Limb (tissue), 2 donors: ENCODE results near the gene AOC3.
"Not testable (repeated sequence)": the region's sequence is repeated elsewhere in the genome, so short reads cannot be mapped to it uniquely, and the experiment has no call there.

Source experiments
- DNase-seq, 2 donors: peaks; one replicate each; pipeline ENCODE4 v3.0.0-alpha.2; 2016; ENCODE audit errors: extremely low spot score in 2 of 2

The AOC3 gene

GRCh38 chr17:42889809-42890208 is 38.8 kb downstream of the AOC3 start:
- DNase-seq = no peak

GRCh38 chr17:42891539-42892152 is 40.6 kb downstream of the AOC3 start:
- peak; percentile 6 to 39 for DNase-seq

DNA sequence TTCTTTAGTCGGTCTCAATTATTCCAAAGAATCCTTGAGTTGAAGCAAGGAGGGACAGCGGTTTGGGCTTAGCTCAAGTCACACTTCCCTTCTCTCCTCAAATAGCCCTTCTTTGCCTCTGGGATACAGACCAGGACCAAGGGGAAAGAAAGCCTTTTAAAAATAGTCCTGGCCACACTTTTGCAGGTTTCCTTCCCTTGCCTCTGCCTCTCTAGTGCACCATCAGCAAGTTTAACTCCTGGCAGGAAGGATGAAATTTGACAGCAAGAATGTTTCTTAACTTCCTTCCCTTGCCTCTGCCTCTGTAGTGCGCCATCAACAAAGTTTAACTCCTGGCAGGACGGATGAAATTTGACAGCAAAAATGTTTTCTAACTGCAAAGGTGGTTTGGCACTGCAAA is 42.4 kb downstream of the AOC3 start:
- DNase-seq = peak in 1 of 2 donors; percentile 12

GRCh38 chr17:42894283-42895184 is 43.5 kb downstream of the AOC3 start:
- DNase-seq = no peak

DNA sequence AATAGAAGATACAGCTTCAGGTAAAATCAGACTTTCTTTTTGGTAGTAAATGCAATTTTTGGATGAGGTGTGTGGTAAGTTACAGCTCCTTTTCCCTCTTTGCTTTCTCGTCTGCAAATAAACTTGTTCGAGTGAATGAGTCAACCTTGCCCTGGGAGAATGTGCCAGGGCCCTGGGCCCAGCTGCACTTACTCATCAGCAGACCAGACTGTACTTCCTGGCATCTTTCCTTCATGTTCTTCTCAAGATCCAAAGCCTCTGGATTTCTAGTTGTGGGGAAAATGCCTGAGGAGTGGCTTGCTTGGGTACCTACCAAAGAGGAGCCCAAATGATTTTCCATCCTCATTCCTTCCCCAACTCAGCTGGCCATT is 44.2 kb downstream of the AOC3 start:
- DNase-seq = no peak

DNA sequence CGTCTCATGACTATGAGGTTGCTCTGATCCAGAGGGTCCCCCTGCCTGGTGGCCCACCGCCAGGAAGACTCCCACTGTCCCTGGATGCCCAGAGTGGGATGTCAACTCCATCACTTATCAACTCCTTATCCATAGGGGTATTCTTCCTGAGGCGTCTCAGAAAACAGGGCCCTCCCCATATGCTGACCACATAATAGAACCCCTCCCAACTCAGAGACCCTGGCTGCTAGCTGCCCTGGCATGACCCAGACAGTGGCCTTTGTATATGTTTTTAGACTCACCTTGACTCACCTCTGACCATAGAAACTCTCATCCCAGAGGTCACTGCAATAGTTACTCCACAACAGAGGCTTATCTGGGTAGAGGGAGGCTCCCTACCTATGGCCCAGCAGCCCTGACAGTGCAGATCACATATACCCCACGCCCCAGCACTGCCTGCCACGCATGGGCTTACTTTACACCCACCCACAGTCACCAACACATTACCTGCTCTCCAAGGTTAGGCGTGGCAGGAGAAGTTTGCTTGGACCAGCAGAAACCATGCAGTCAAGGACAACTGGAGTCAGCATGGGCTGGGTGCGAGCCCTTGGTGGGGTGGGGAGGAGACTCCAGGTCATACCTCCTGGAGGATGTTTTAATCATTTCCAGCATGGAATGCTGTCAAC is 47.3 kb downstream of the AOC3 start:
- DNase-seq = no peak

DNA sequence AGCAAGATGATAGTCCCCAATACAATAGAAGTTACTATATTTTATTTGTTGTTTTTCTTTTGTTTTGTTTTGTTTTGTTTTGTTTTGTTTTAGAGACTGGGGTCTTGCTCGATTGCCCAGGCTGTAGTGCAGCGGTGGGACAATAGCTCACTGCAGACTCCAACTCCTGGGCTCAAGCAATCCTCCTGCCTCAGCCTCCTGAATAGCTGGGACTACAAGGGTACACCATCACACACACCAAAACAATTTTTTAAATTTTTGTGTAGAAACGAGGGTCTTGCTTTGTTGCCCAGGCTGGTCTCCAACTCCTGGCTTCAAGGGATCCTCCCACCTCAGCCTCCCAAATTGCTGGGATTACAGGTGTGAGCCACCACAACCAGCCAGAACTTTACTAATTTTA is 49.0 kb downstream of the AOC3 start:
- not testable (repeated sequence) for DNase-seq

- no peak for DNase-seq
These were observed 49.7 kb downstream of the AOC3 start, which contains the start of gene G6PC1 for GRCh38 chr17:42900460-42901331. Gene G6PC1, plus strand, starts transcription at chr17:42900799. Its CDS starts 78 bp downstream, at chr17:42900877.

DNA sequence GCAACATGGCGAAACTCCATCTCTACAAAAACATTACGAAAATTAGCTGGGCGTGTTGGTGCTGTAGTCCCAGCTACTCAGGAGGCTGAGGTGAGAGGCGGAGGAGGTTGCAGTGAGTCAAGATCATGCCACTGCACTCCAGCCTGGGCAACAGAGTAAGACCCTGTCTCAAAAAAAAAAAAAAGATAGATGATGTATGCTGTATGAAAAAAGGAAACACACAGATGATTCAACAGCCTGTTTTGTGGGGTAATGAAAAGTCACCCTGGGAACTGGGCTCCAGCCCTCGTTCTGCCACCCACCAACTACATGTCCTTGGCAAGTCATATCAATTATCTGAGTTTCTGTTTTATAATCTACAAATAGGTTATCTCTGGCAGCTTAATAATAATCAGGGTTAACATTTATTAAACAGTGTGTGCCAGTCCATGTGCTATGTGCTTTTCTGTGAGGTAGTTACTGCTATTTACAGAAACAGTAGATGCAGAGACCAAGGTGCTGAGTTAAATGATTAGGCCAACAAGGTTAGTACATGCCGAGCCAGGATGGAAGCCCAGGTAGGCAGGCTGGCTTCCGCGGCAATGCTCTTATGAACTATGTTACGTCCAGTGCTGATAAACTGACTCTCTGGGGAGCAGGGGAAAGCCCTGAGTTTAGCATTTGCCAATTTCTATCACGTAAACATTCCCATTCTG is 50.7 kb downstream of the AOC3 start:
- DNase-seq = no peak

- no peak for DNase-seq
These were observed 53.1 kb downstream of the AOC3 start for GRCh38 chr17:42904110-42904469.

GRCh38 chr17:42906772-42907446 is 55.9 kb downstream of the AOC3 start:
- no peak for DNase-seq
